ENCODE measurements around the gene BCL2L12.
"Not testable (repeated sequence)": the region's sequence is repeated elsewhere in the genome, so short reads cannot be mapped to it uniquely, and the experiment has no call there.

Gene BCL2L12, protein sequence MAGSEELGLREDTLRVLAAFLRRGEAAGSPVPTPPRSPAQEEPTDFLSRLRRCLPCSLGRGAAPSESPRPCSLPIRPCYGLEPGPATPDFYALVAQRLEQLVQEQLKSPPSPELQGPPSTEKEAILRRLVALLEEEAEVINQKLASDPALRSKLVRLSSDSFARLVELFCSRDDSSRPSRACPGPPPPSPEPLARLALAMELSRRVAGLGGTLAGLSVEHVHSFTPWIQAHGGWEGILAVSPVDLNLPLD

DNA sequence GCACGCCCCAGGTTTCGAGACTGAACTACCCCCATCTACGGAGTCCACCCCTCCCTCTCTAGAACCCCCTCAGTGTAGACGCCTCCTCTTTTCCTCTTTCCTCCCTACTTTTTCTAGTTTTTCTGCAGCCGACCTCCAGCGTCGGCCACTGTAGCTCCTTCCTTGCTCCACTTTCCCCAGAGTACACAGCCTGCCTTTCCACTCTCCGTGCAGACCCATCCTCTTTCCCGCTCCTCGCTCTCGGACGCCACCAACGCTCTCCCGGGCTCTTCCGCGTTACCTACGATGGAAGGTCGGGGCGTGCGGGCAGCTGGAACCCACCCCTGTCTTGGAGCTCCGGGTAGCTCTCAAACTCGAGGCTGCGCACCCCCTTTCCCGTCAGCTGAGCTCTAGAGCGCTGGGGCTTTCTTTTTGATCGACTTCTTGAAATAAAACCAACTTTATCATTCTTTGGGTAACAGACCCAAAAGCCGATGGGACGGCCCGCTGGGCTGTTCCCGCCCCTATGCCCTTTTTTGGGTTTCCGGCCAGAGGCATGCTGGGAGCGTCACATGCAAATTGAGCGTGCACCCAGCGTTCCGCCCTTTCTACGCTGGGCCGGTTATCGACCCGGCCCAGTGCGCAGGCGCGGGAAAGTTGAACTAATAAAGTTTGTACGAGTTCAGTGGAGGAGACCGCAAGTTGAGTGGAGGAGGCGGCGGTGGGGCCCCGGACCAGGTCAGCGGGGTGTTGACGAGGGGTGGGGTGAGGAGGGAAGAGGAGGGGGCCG, at the start of gene BCL2L12, which contains the start of gene IRF3:
BCL2L12 (plus strand) TSS at position 583 of the 769 bp plus-strand sequence. CDS start 760 bp downstream, outside the sequence.
IRF3 (minus strand) TSS at position 507 of the 769 bp plus-strand sequence. CDS start 1,019 bp downstream, outside the sequence.
- DNase-seq: peak; percentile 99

GRCh38 chr19:49616532-49616931, 49.2 kb upstream of the BCL2L12 start:
- DNase-seq: no peak

- DNase-seq: no peak
Observed at GRCh38 chr19:49616945-49617344, 48.8 kb upstream of the BCL2L12 start.

- not testable (repeated sequence) for DNase-seq
Observed at GRCh38 chr19:49617860-49618259, 47.9 kb upstream of the BCL2L12 start.

GRCh38 chr19:49624967-49625910, 40.5 kb upstream of the BCL2L12 start:
- DNase-seq: no peak

GRCh38 chr19:49626226-49626625, 39.5 kb upstream of the BCL2L12 start:
- DNase-seq: no peak

- DNase-seq: no peak
Observed at GRCh38 chr19:49629659-49630058, 36.1 kb upstream of the BCL2L12 start.

GRCh38 chr19:49631014-49631588, 34.6 kb upstream of the BCL2L12 start:
- DNase-seq: no peak

GRCh38 chr19:49631610-49632192, 34.0 kb upstream of the BCL2L12 start:
- DNase-seq: no peak

- no peak for DNase-seq
Observed at GRCh38 chr19:49632576-49632975, 33.2 kb upstream of the BCL2L12 start.

- DNase-seq: not testable (repeated sequence)
Observed at GRCh38 chr19:49633273-49633672, 32.5 kb upstream of the BCL2L12 start.

GRCh38 chr19:49635530-49636232, 30.1 kb upstream of the BCL2L12 start:
- DNase-seq: no peak

DNA sequence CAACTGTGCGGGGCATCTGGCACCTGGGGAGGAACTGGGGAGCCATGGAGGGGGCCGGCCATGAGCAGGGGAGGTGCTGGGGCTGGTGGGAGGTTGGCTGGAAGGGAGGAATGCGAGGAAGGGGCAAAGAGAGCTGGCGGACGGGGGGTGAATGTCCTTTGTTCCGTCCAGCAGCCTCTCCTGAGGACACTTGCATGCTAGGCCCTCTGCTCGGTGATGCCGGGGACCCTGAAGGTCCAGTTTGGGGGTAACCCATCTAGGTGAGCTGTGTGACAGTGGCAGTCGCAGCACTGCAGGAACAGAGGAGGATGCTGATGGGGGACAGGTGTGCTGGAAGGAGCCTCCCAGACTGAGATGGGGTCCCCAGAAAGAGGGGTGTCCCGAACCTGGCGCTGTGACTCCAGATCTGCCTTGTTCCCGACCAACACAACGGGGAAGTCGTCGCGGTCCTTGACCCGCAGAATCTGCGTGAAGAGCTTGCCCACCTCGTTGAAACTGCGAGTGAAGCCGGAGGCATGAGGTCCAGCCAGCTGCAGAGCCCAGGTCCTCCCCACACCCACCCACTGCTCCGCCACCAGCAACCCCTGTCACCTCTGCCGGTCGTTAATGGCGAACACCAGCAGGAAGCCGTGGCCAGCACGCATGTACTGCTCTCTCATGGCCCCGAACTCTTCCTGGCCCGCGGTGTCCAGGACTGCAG, 29.4 kb upstream of the BCL2L12 start:
- no peak for DNase-seq

GRCh38 chr19:49637821-49638738, 27.7 kb upstream of the BCL2L12 start:
- DNase-seq: peak; percentile 70

GRCh38 chr19:49639401-49640112, 26.2 kb upstream of the BCL2L12 start:
- DNase-seq: peak; percentile 53

DNA sequence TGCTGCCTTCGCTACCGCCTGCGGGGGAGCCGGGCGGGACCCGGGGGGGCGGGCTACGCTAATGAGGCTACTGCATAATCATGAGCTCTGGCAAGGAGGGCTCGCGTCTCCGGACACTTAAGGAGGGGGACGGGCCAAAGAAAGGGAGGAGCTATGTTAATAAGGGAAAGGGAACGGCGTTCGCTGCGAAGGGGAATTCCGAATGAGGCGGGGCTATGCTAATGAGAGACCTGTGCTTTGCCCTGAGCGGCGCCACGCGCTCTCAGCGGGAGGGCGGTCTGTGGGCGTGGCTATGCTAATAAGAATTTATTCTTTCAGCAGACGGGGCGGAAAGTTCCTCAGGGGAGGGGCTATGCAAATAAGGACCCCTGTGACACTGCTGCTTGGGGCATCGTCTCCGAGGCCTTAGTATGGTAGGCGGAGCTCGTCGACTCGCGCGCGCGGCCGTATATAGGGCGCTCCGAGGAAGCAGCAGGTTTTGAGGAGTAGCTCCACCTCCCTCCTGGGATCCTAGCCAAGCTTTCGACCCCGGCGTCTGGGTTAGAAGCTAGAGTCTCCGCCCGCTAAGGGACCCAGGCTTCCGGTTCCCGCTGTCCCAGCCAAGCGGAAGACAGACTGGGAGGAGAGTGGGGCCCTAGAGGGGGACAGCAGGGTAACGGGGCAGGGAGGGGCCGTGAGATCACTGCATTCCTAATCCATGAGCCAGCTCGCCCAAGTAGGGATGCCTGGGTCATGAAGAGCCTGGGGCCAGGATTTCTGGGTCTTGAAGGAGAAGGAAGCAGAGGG, 25.4 kb upstream of the BCL2L12 start, which contains the start of gene RRAS:
RRAS (minus strand) TSS at position 31 of the 786 bp plus-strand sequence. CDS start 45 bp downstream, outside the sequence.
- peak; percentile 100 for DNase-seq

GRCh38 chr19:49641688-49642491, 23.8 kb upstream of the BCL2L12 start, which contains the start of gene SCAF1:
Gene SCAF1, plus strand, starts transcription at chr19:49642209. Its CDS starts 2,818 bp downstream, at chr19:49645027.
- peak; percentile 100 for DNase-seq
